Measurements from ENCODE around the gene D2HGDH. TPM values are rescaled to one million over a fixed set of nuclear protein-coding genes. Genes with fewer than 3 reads are reported as not detected.

The D2HGDH gene
- total and polyA plus RNA-seq, 7 donors, result 14.1 to 31.0 (median 20.3) TPM

GRCh38 chr2:241808051-241808720, 73.8 kb downstream of the D2HGDH start:
- peaks cover 0 to 15% (median 0%) of the 10 kb centered on the region in 3 donors for H3K27me3 ChIP-seq (ENCODE audit: insufficient read depth in 3 of 3, low read length in 2 of 3)
- H3K9me3 ChIP-seq, result no peaks in the 10 kb centered on the region
- WGBS, 3 donors, result 44 to 67% (median 56%) methylated on average over 16 to 17 of the region's 17 CpGs
- no peak overlapping the region for H3K27ac ChIP-seq
- peak; percentile 12 to 62 for DNase-seq
- TF ChIP-seq CTCF (IDR thresholded peaks at IDR 0.05), result no peak
- ATAC-seq, result peak in 2 of 4 donors; percentile 16 to 27
- no peaks in the 10 kb centered on the region for H3K36me3 ChIP-seq (ENCODE audit: insufficient read depth in 1 of 2, low read depth in 1 of 2)
- intact Hi-C loops (cut with DNase I), result no loop called here
- peaks cover 24% of the 10 kb centered on the region for H3K4me1 ChIP-seq
- no peak overlapping the region for H3K4me3 ChIP-seq

- Histone ChIP-seq H3K36me3 (ENCODE audit: insufficient read depth in 1 of 2, low read depth in 1 of 2) (no peaks in the 10 kb centered on the region), H3K4me1 (peaks cover 21% of the 10 kb centered on the region), H3K4me3 (no peak within 1 kb of the TSS), H3K27me3 (ENCODE audit: insufficient read depth in 3 of 3, low read length in 2 of 3) (peaks cover 0 to 10% (median 0%) of the 10 kb centered on the region in 3 donors), H3K9me3 (no peaks in the 10 kb centered on the region), H3K27ac (no peak within 1 kb of the TSS)
- intact Hi-C loops (cut with DNase I), result no loop called here
- WGBS, 3 donors, result 45 to 77% (median 49%) methylated on average over 31 of the region's 31 CpGs
- ATAC-seq (peak; percentile 43 to 62 (median 55)), DNase-seq (peak; percentile 36 to 71)
- no peak for TF ChIP-seq CTCF (IDR thresholded peaks at IDR 0.05)
Measured at GRCh38 chr2:241808721-241809382, 74.4 kb downstream of the D2HGDH start, which contains the start of gene NEU4. NEU4 (plus strand) TSS chr2:241809193; CDS start chr2:241814485, 5,292 bp downstream.

DNA sequence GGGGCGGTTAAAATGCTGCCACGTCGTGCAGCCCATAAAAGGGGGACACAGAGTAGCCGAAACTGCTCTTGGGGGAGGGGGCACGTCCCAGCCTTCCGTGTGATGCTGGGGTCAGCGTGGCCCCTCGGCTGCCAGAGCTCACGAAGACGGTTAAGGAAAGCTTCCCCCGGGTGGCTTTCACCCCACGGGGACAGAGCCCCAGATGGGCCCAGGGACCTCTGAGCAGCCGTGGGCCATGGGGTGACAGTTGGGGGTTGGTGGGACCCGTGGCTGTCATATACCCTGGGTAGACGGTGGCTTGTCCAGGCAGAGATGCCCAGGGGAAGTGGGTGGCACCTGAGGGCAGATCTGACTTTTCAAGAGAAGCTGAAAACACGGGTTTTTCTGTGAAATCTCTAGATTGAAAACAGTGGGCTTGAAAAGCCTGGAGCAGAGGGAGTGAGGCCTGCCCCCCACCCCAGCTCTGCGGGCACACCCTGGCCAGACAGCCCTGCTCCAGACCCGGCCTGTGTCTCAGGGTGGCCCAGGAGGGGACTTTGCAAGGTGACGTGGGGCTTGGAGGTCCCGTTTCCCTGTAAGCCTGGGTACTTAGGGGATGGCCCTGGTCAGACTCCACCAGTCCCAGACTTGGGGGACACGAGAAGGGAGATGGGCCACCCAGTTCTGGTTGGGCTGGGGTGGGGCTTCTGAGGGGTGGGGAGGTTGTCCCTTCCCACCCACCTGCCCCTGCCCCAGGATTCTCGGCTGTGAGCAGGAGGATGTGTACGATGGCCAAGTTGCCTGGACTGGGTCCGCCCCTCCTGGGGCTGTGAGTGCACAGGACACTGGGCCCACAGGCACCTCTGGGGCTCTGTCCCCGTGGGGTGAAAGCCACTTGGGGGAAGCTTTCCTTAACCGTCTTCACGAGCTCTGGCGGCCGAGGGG, 75.2 kb downstream of the D2HGDH start:
- intact Hi-C loops (cut with DNase I), result no loop called here
- Histone ChIP-seq H3K27ac (no peak overlapping the region), H3K9me3 (no peaks in the 10 kb centered on the region), H3K36me3 (ENCODE audit: insufficient read depth in 1 of 2, low read depth in 1 of 2) (no peaks in the 10 kb centered on the region), H3K4me1 (peaks cover 21% of the 10 kb centered on the region), H3K4me3 (no peak overlapping the region), H3K27me3 (ENCODE audit: insufficient read depth in 3 of 3, low read length in 2 of 3) (peaks cover 0 to 2% (median 0%) of the 10 kb centered on the region in 3 donors)
- no peak for TF ChIP-seq CTCF (IDR thresholded peaks at IDR 0.05)
- DNase-seq (peak in 1 of 2 donors; percentile 53), ATAC-seq (peak in 1 of 4 donors; percentile 15)
- WGBS, 3 donors, result 54 to 79% (median 55%) methylated on average over 26 to 29 of the region's 29 CpGs

- intact Hi-C loops (cut with DNase I), result no loop called here
- H3K36me3 ChIP-seq (ENCODE audit: insufficient read depth in 1 of 2, low read depth in 1 of 2), result no peaks in the 10 kb centered on the region
Measured at GRCh38 chr2:241810307-241811200, 76.1 kb downstream of the D2HGDH start.

More at GRCh38 chr2:241810307-241811200, 76.1 kb downstream of the D2HGDH start:
- H3K4me3 ChIP-seq, result no peak overlapping the region
- peaks cover 21% of the 10 kb centered on the region for H3K4me1 ChIP-seq
- no peaks in the 10 kb centered on the region for H3K9me3 ChIP-seq
- peak; percentile 36 to 84 for DNase-seq
- H3K27me3 ChIP-seq (ENCODE audit: insufficient read depth in 3 of 3, low read length in 2 of 3), result no peaks in the 10 kb centered on the region
- peak; percentile 65 to 74 (median 70) for ATAC-seq
- no peak overlapping the region for H3K27ac ChIP-seq
- WGBS, 3 donors, result 29 to 33% (median 29%) methylated on average over 25 to 28 of the region's 28 CpGs
- no peak for TF ChIP-seq CTCF (IDR thresholded peaks at IDR 0.05)

All from psoas muscle (tissue), 8 donors.